Stimulated activated CD4-positive, alpha-beta T cell treated with anti-CD3 and anti-CD28 coated beads, TNF-alpha, amount 100 ng/mL, for 1 hour (primary cell): ENCODE data around the gene KCNG3.

Source experiments
- DNase-seq, 3 donors: peaks; one replicate each; pipeline ENCODE4 v3.0.0-alpha.2; 2020; ENCODE audit warnings: low read depth in 3 of 3, low spot score in 1 of 3

KCNG3 gene

GRCh38 chr2:42493468-42494354 lies at the start of gene KCNG3:
KCNG3 (minus strand) TSS chr2:42493982; CDS start chr2:42493501, 481 bp downstream.
- DNase-seq, result peak in 1 of 3 donors; percentile 64

DNA sequence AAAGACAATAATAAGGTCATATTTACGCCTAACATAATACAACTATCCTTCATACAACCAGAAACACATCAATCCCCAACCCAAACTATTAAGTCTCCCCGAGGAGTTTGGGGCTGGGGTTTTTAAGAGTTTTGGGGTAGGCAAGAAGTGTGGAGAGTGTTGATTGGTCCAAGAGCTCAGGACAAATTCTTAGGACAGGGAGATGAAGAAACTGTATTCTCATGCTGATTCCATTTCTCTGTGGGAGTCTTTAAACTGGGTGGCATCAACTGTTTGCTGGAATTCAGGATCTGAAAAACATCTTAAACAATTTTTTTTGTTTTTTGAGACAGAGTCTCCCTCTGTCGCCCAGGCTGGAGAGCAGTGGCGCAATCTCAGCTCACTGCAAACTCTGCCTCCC lies 49.1 kb upstream of the KCNG3 start:
- DNase-seq, result no peak

DNA sequence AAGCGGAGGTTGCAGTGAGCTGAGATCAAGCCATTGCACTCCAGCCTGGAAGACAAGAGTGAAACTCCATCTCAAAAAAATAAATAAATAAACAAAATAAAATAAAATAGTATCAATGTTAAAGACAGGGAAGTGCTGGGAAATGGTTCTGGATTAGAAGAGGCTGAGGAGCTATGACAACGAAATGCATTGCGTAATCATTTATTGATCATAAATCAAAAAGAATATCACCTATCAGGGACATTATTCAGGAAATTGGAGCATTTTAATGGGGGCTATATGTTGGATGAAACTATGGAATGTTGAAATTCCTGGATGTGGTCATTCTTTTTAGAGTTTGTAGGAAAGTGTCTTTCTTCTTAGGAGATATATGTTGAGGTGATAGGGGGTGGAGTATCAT lies 43.7 kb upstream of the KCNG3 start:
- no peak for DNase-seq

DNA sequence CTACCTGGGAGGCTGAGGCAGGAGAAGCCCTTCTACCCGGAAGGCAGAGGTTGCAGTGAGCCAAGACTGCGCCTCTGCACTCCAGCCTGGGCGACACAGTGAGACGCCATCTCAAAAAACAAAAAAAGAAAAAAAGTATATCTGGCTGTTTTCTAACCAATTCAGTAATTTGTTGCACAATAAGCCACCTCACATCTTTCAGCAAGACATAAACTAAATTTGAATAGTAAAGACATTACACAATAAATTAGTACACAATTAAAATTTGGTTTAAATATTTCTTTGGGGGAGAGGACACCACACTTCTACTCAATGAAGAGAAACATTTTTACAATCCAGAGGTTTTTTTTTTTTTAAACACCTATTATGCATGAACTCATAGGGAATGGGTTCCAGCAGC lies 38.6 kb upstream of the KCNG3 start:
- DNase-seq, result no peak

DNA sequence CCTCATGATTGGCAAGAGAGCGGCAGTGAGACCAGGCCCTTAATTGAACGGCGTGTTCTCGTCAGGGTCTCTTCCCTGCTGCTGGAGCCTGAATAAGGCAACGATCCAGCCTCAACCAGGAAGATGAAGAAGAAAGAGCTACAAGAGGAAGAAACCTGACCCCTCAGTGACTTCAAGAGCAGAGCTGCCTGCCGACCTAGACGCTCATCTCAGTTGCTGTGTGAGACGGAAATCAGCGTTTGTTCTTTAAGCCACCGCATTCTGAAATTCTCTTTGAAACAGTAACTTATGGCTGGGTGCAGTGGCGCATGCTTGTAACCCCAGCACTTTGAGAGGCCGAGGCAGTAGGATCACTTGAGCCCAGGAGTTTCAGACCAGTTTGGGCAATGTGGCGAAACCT lies 29.6 kb upstream of the KCNG3 start:
- DNase-seq, result no peak

DNA sequence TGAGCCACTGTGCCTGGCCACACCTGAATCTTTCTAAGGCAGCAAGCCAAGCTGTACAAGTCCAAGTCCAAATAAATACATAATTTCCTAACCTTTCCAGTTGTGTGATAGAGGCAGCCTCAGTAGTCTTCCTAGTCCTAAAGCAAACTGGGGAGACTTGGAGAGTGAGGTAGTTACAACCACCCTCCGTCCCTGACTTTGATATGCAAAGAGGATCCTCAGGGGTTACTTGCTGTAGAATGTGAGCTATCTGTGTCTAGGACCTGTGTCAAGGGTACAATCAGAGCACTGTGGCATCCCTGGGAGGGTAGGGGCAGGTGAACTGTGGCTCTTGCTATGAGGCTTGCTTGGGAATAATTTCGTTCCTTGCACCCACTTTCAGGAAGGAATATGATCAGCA lies 28.3 kb upstream of the KCNG3 start:
- DNase-seq, result no peak

DNA sequence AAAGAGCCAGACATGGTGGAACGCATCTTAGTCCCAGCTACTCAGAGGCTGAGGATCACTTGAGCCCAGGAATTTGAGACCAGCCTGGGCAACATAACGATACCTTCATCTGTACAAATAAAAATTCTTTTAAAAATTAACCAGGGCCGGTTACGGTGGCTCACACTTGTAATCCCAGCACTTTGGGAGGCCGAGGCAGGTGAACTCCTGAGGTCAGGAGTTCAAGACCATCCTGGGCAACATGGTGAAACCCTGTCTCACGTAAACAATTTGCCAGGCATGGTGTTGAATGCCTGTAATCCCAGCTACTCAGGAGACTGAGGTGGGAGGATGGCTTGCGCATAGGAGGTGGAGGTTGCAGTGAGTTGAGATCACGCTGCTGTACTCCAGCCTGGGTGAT lies 25.8 kb upstream of the KCNG3 start:
- no peak for DNase-seq

DNA sequence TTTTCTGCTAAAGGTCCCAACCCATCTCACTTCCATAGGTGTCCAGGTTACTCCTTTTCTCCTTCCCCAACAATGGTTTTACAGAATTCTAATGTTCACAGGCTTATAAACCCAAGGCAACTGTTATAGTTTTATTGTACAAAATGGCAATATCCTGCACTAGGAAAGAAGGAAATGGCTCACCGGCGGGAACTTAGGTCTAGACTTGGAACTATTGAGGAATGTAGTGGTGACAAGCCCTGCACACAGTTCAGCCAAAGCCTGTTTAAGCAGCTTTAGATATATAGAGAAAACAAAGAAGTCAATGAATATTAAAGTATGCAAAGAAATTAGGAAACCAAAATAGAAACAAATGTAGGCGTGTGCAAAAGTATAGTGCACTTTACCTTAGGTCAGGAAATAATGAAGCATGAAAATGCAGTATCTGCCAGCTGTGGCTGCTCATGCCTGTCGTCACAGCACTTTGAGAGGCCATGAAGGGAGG lies 22.7 kb upstream of the KCNG3 start:
- DNase-seq, result no peak

- no peak for DNase-seq
Measured at GRCh38 chr2:42513252-42513918, 19.6 kb upstream of the KCNG3 start.

DNA sequence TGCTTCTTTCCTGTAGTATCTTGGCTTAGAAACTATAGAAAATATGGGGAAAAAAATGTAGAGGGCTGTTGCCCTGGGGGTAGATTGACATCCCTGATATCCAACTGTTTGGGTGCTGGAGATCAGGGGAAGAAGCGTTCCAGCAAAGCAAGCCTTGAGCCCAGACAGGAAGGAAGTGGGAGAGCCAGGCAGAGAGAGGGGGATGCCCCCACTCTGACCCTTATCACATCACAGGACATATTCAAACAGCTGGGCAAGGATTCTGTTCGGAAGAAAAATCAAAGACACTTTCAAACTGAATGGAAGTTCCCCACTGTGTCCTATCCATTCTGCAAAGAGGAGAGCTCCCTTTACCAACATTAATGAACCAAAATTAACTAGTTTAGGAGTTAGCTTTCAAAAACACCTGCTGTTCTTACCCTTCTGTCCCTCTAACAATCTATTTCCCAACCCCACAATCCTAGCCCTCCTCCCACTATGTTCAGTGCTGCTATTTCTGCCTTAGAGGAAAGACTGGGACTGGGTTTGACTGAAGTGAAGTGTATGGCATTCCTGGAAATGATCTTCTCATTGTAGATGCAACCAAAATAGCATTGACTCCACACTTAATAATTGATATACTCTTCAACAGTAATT lies 16.9 kb upstream of the KCNG3 start:
- no peak for DNase-seq

- DNase-seq, result no peak
Measured at GRCh38 chr2:42510191-42510590, 16.4 kb upstream of the KCNG3 start.

DNA sequence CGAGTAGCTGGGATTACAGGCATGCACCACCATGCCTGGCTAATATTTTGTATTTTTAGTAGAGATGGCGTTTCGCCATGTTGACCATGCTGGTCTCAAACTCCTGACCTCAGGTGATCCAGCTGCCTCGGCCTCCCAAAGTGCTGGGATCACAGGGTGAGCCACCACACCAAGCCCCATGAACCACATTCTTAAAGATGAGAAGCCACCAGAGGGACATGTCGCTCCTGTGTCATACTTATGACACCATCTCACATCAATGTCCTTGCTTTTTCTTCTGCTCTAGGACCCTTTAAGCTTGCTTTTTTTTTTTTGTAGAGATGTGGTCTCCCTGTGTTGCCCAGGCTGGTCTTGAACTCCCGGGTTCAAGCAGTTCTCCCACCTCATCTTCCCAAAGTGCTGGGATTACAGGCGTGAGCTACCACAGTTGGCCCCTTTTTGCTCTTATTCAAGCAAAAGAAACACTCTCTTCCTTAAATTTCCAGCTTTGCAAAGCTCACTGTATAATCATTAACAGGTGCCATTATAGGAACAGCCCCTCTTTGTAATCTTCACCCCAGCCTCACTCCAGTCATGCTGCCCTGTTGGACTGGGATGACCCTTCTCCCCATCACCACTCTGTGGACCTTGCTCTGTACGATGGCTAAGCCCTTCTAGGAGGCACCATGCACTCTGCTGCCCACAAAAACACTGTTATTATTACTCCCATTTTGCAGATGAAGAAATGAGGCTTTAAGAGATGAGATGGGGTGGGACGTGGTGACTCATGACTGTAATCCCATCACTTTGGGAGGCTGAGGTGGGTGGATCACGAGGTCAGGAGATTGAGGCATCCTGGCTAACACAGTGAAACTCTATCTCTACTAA lies 10.8 kb upstream of the KCNG3 start:
- no peak for DNase-seq

DNA sequence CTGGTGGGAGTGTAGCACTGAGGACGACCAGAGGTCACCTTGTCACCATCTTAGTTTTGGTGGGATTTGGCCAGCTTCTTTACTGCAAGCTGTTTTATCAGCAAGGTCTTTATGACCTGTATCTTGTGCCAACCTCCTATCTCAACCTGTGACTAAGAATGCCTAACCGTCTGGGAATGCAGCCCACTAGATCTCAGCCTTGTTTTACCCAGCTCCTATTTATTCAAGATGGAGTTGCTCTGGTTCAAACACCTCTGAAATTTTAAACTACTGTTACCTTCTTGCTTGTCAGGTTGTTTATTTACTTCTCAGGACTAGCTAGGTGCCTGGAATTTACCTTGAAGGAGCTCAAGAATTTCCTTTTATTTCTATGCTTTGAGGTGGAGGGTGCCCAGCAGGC lies 9.5 kb upstream of the KCNG3 start:
- DNase-seq, result no peak

DNA sequence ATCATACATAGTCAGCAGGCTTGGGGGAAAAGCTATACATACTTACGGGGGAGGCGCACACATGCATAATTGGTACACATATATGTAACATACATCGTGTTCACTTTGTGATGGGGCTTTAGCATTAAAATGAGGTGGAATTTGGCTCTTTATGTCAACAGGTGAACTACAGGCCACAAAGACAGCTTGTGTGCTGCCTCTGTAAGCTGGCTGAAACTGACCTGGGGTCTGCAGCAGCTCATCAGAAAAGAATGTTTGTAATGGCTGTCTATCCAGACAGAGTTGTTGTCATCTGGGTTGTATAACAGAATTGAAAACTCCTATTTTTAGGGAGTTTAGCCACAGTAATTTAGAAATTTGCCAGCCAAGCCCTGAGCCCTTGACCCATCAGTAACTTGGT lies 4.7 kb upstream of the KCNG3 start:
- DNase-seq, result no peak

- no peak for DNase-seq
Measured at GRCh38 chr2:42495611-42496010, 1.8 kb upstream of the KCNG3 start.

- no peak for DNase-seq
Measured at GRCh38 chr2:42495234-42495581, 1.4 kb upstream of the KCNG3 start.

DNA sequence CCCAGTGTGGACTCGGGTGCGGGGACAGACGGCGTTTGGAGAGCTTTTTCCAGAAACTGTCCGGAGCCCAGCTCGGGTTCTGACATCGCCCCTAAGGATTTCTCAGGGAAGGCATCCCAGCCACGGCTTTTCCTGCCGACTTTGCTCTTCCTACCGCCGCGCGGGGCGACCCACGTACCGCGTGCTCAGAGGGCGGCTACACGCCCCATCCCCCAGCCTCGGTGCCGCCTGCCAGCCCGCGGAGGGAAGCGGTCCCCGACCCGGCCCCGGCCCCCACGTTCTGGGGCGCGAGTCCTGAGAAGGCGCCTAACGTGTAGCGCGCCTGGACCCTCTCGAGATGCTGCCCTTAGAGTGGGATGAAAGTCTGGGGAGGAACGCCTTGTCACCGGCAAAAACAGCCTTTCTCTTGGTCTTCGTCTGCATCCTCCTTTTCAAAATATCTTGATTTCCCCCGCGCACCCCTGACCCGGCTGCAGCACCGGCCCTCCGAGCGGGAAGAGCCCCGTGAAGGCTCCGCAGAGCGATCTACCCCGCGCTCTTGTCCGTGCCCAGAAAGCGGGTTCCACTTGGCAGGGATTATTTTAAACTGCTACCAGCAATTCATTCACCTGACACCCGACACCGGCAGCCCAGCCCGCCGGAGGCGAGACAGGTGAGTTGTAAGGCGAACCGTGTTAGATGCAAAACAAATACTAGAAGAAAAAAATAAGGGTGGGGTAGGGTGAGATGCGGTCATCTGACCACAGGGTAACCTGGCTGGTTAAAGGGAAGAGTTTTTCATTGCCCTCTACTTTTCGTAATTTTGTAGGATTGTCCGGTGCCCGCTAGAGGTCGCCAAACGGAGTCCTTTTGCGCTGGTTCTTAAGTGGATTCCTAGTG lies 812 bp upstream of the KCNG3 start:
- DNase-seq, result peak; percentile 16 to 60 (median 40)

- DNase-seq, result peak in 1 of 3 donors; percentile 7
Measured at GRCh38 chr2:42492691-42493467, 903 bp downstream of the KCNG3 start.

GRCh38 chr2:42488297-42488696 lies 5.5 kb downstream of the KCNG3 start:
- no peak for DNase-seq
